ENCODE results near the gene CRLF1. TPM values are rescaled to one million over a fixed set of nuclear protein-coding genes. Genes with fewer than 3 reads are reported as not detected.
A peak's percentile ranks its signal among the peaks of the same experiment; 100 is the strongest.
"Not testable (repeated sequence)": the region's sequence is repeated elsewhere in the genome, so short reads cannot be mapped to it uniquely, and the experiment has no call there.

CRLF1 gene
- total RNA-seq, 6 experiments from 2014 or later, result 0.27 to 2.9 (median 1.2) TPM; not detected in 3

GRCh38 chr19:18594824-18595373, 11.7 kb downstream of the CRLF1 start:
- H3K4me3 ChIP-seq, result no peak overlapping the region
- H3K27me3 ChIP-seq, result no peaks in the 10 kb centered on the region

GRCh38 chr19:18594096-18594823, 12.3 kb downstream of the CRLF1 start:
- intact Hi-C loops (cut with DNase I), result loop anchor here in 1 of 2 donors (5.0 kb wide), 1 partner anchor 253 kb away; no protein-coding TSS in a partner anchor
- TF ChIP-seq CTCF (IDR thresholded peaks at IDR 0.05), result peak; percentile 72 to 84 (median 80)
- no peak for TF ChIP-seq POLR2A (IDR thresholded peaks at IDR 0.05)
- Histone ChIP-seq H3K4me1 (peaks cover 0 to 22% (median 9%) of the 10 kb centered on the region in 4 donors), H3K36me3 (peaks cover 0 to 9% (median 2%) of the 10 kb centered on the region in 4 donors), H3K4me3 (peak overlapping the region in 1 of 3 donors; percentile 15), H3K9me3 (no peaks in the 10 kb centered on the region), H3K27ac (no peak overlapping the region), H3K27me3 (no peaks in the 10 kb centered on the region)
- WGBS (ENCODE audit: insufficient coverage, low coverage, low lambda C conversion rate, missing lambda C conversion rate), result under 1% methylated on average over 13 of the region's 54 CpGs
- DNase-seq (peak in 2 of 3 donors; percentile 65 to 69), ATAC-seq (peak; percentile 73 to 80 (median 76))

More at GRCh38 chr19:18594824-18595373, 11.7 kb downstream of the CRLF1 start:
- H3K9me3 ChIP-seq, result no peaks in the 10 kb centered on the region
- WGBS (ENCODE audit: insufficient coverage, low coverage, low lambda C conversion rate, missing lambda C conversion rate), result 9% methylated on average over 7 of the region's 26 CpGs
- no peak overlapping the region for H3K27ac ChIP-seq
- no peak for DNase-seq
- H3K36me3 ChIP-seq, result peaks cover 0 to 9% (median 2%) of the 10 kb centered on the region in 4 donors
- ATAC-seq, result no peak
- TF ChIP-seq CTCF (IDR thresholded peaks at IDR 0.05) (no peak), POLR2A (IDR thresholded peaks at IDR 0.05) (no peak)
- intact Hi-C loops (cut with DNase I), result loop anchor here in 1 of 2 donors (5.0 kb wide), 1 partner anchor 252 kb away; no protein-coding TSS in a partner anchor
- peaks cover 0 to 16% (median 6%) of the 10 kb centered on the region in 4 donors for H3K4me1 ChIP-seq

GRCh38 chr19:18593367-18594095, 13.1 kb downstream of the CRLF1 start:
- H3K27ac ChIP-seq, result no peak overlapping the region
- DNase-seq (no peak), ATAC-seq (no peak)
- H3K4me3 ChIP-seq, result no peak overlapping the region
- H3K27me3 ChIP-seq, result no peaks in the 10 kb centered on the region
- peaks cover 0 to 22% (median 9%) of the 10 kb centered on the region in 4 donors for H3K4me1 ChIP-seq
- WGBS (ENCODE audit: insufficient coverage, low coverage, low lambda C conversion rate, missing lambda C conversion rate), result 20% methylated on average over 7 of the region's 25 CpGs
- H3K36me3 ChIP-seq, result peaks cover 0 to 9% (median 2%) of the 10 kb centered on the region in 4 donors
- intact Hi-C loops (cut with DNase I), result loop anchor here in 1 of 2 donors (5.0 kb wide), 1 partner anchor 254 kb away; no protein-coding TSS in a partner anchor
- no peaks in the 10 kb centered on the region for H3K9me3 ChIP-seq
- TF ChIP-seq POLR2A (IDR thresholded peaks at IDR 0.05), result no peak
- TF ChIP-seq CTCF (IDR thresholded peaks at IDR 0.05), result no peak

GRCh38 chr19:18592732-18593131, 13.9 kb downstream of the CRLF1 start:
- H3K36me3 ChIP-seq, H3K27ac ChIP-seq, DNase-seq, H3K9me3 ChIP-seq, H3K4me3 ChIP-seq, ATAC-seq, H3K27me3 ChIP-seq: not testable (repeated sequence)
- peaks cover 0 to 22% (median 9%) of the 10 kb centered on the region in 4 donors for H3K4me1 ChIP-seq
- WGBS (ENCODE audit: insufficient coverage, low coverage, low lambda C conversion rate, missing lambda C conversion rate), result 0% methylated on average over 1 of the region's 5 CpGs
- intact Hi-C loops (cut with DNase I), result loop anchor here in 1 of 2 donors (5.0 kb wide), 1 partner anchor 255 kb away; no protein-coding TSS in a partner anchor
